ENCODE measurements around the gene RHOJ. TPM values are rescaled to one million over a fixed set of nuclear protein-coding genes. Genes with fewer than 3 reads are reported as not detected.
A peak's percentile ranks its signal among the peaks of the same experiment; 100 is the strongest.

Gene RHOJ
- total RNA-seq (2021) (23.8 and 30.2 TPM in 2 replicates), Bru-seq, nascent RNA (percentile 80 among the genes with signal in this experiment), BruChase-seq, experiment 1, labeled RNA remaining after a 2-hour chase (percentile 75 among the genes with signal in this experiment), BruChase-seq, experiment 2, labeled RNA remaining after a 6-hour chase (percentile 74 among the genes with signal in this experiment)
- long read RNA-seq, transcript RHOJ-201 (5 exons, 3,302 nt), result major isoform, 15 of 20 reads
- long read RNA-seq, partial matches to known transcripts, result 1 of 20 reads
- long read RNA-seq, other reads (novel, unspliced or antisense), result 4 of 20 reads

GRCh38 chr14:63204407-63205043, at the start of gene RHOJ:
Gene RHOJ (plus strand): TSS chr14:63204443. CDS start chr14:63204870, 427 bp downstream.
- Histone ChIP-seq H3K27ac (ENCODE audit: low read depth, low read length, poor library complexity, severe bottlenecking) (peak within 1 kb of the TSS; percentile 91), H3K36me3 (ENCODE audit: insufficient read depth, low read length, poor library complexity, severe bottlenecking) (no peaks in the 10 kb centered on the region), H3K9me3 (ENCODE audit: low read depth, low read length, poor library complexity, severe bottlenecking) (no peaks in the 10 kb centered on the region), H3K4me3 (ENCODE audit: low read depth, low read length, poor library complexity, severe bottlenecking) (peak within 1 kb of the TSS; percentile 49), H3K27me3 (replicated peaks; ENCODE audit: insufficient read depth, low read depth, low read length, poor library complexity) (no peaks in the 10 kb centered on the region), H3K4me1 (ENCODE audit: insufficient read depth, low read length, poor library complexity, severe bottlenecking) (peaks cover 17% of the 10 kb centered on the region)
- TSS peak; percentile 56 for BruUV-seq (replicated peaks)
- DNase-seq (ENCODE audit: low spot score), result peak; percentile 77
- intact Hi-C loops (cut with micrococcal nuclease; ENCODE audit: unreplicated experiment), result no loop called here
- TF ChIP-seq EZH2 (IDR thresholded peaks at IDR 0.05; ENCODE audit: borderline replicate concordance, low read depth, low read length, poor library complexity, severe bottlenecking) (no peak), CTCF (conservative IDR thresholded peaks at IDR 0.05; ENCODE audit: low read depth, low read length) (0 out of 2 replicates have a peak, but pooled peaks have one; percentile 3)
- CTCF ChIA-PET, result interaction anchor here (1.1 to 1.8 kb wide), 2 partner anchors 30 to 1036 kb away, joined by 4 to 9 read pairs; no protein-coding TSS in a partner anchor
- POLR2A ChIA-PET (ENCODE audit: low non-redundant PET), result interaction anchor here (0.7 kb wide), 1 partner anchor 108 kb away, joined by 4 read pairs; no protein-coding TSS in a partner anchor

- POLR2A ChIA-PET (ENCODE audit: low non-redundant PET), result no interaction called here
- intact Hi-C loops (cut with micrococcal nuclease; ENCODE audit: unreplicated experiment), result no loop called here
Observed at GRCh38 chr14:63155511-63156185, 48.6 kb upstream of the RHOJ start.

More at GRCh38 chr14:63155511-63156185, 48.6 kb upstream of the RHOJ start:
- Histone ChIP-seq H3K36me3 (ENCODE audit: insufficient read depth, low read length, poor library complexity, severe bottlenecking) (no peaks in the 10 kb centered on the region), H3K27me3 (replicated peaks; ENCODE audit: insufficient read depth, low read depth, low read length, poor library complexity) (no peaks in the 10 kb centered on the region), H3K4me3 (ENCODE audit: low read depth, low read length, poor library complexity, severe bottlenecking) (no peak overlapping the region), H3K9me3 (ENCODE audit: low read depth, low read length, poor library complexity, severe bottlenecking) (no peaks in the 10 kb centered on the region), H3K27ac (ENCODE audit: low read depth, low read length, poor library complexity, severe bottlenecking) (no peak overlapping the region), H3K4me1 (ENCODE audit: insufficient read depth, low read length, poor library complexity, severe bottlenecking) (peaks cover 5% of the 10 kb centered on the region)
- CTCF ChIA-PET, result no interaction called here
- TF ChIP-seq CTCF (conservative IDR thresholded peaks at IDR 0.05; ENCODE audit: low read depth, low read length) (no peak), EZH2 (IDR thresholded peaks at IDR 0.05; ENCODE audit: borderline replicate concordance, low read depth, low read length, poor library complexity, severe bottlenecking) (no peak)
- no TSS peak for BruUV-seq (replicated peaks)
- DNase-seq (ENCODE audit: low spot score), result peak; percentile 48
